Lower lobe of right lung (tissue), 2 donors: Measurements from ENCODE around the gene AMPD1. TPM values are rescaled to one million over a fixed set of nuclear protein-coding genes. Genes with fewer than 3 reads are reported as not detected.

Experiments
- ATAC-seq, 2 donors: fragments of 200-7000 bp; cut with Tn5 transposase; one replicate each; pipeline ENCODE4 v1.9.1; 2020 to 2022; ENCODE audit warnings: mild to moderate bottlenecking in 2 of 2, moderate library complexity in 2 of 2
- DNase-seq: peaks from one replicate; pipeline ENCODE4 v3.0.0-alpha.2; 2020
- H3K27ac ChIP-seq: fragments of 200-600 bp; one replicate; pipeline ENCODE4 v1.8.0; 2022
- H3K27me3 ChIP-seq: fragments of 200-600 bp; one replicate; pipeline ENCODE4 v1.8.0; 2022; ENCODE audit warnings: low read depth
- H3K36me3 ChIP-seq: fragments of 200-600 bp; one replicate; pipeline ENCODE4 v1.8.0; 2022; ENCODE audit warnings: mild to moderate bottlenecking
- H3K4me1 ChIP-seq: fragments of 200-600 bp; one replicate; pipeline ENCODE4 v1.8.0; 2022
- H3K4me3 ChIP-seq: fragments of 200-600 bp; one replicate; pipeline ENCODE4 v1.8.0; 2022; ENCODE audit warnings: mild to moderate bottlenecking
- H3K9me3 ChIP-seq: fragments of 200-600 bp; one replicate; pipeline ENCODE4 v1.8.0; 2022
- intact Hi-C: fragments of 100-400 bp; cut with DNase I; formaldehyde crosslinking; loops from one replicate; pipeline ENCODE4 v1.11.0; 2022
- total RNA-seq: library from RNA; stranded (reverse); fragmentation: NEBNext Ultra II Directional; extraction: Animal tissue kit (Norgen Biotek cat#: 25700); gene quantifications from one replicate; pipeline ENCODE4 v1.2.1, GENCODE V29; 2021
- TF ChIP-seq, protein P1 (sequence below): fragments of 200-600 bp; IDR thresholded peaks from one replicate; pipeline ENCODE4 v1.8.0; 2022; ENCODE audit warnings: antibody characterized with exemption, mild to moderate bottlenecking
- donor health status: DM: no; HTN: yes; CAD: no; lungs with severe emphysema.

Gene AMPD1
- total RNA-seq, 1 donor from 2014 or later = 0.21 TPM

DNA sequence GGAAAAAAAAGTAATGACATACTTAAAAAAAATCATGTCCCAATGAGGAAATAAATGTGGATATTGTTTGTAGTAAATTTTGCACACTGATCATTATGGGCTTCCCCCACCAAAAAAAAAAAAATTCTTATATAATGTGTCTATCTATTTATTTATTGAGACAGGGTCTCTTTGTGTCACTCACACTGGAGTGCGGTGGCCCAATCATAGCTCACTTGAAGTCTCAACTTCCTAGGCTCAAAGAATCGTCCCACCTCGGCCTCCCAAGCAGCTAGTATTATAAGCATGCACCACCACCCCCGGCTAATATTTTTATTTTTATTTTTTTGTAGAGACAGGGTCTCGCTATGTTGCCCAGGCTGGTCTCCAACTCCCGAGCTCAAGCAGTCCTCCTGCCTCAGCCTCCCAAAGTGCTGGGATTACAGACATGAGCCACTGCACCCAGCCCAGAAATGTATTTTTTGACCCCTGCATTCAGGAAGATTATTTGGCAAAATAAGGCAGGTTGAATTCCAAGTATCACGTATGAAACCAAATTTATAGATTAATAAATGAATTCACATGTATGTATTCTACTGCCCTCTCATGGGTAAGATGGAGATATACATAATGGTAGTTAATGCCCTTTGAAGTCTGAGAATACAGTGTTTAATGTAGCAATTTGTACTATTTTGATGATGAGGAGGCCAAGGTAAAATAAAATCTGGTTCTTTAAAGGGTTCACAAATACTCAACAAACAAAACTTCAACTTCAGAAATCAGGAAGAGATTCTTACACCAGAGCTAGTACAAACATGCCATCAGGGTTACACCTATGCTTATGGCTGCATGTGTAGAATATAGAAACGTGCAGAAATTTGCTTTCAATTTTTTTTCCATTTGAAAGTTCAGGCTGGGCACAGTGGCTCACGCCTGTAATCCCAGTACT lies 24.1 kb downstream of the AMPD1 start:
- H3K36me3 ChIP-seq = no peaks in the 10 kb centered on the region
- no peaks in the 10 kb centered on the region for H3K27me3 ChIP-seq
- TF ChIP-seq, protein P1, sequence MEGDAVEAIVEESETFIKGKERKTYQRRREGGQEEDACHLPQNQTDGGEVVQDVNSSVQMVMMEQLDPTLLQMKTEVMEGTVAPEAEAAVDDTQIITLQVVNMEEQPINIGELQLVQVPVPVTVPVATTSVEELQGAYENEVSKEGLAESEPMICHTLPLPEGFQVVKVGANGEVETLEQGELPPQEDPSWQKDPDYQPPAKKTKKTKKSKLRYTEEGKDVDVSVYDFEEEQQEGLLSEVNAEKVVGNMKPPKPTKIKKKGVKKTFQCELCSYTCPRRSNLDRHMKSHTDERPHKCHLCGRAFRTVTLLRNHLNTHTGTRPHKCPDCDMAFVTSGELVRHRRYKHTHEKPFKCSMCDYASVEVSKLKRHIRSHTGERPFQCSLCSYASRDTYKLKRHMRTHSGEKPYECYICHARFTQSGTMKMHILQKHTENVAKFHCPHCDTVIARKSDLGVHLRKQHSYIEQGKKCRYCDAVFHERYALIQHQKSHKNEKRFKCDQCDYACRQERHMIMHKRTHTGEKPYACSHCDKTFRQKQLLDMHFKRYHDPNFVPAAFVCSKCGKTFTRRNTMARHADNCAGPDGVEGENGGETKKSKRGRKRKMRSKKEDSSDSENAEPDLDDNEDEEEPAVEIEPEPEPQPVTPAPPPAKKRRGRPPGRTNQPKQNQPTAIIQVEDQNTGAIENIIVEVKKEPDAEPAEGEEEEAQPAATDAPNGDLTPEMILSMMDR = peak; percentile 30
- H3K4me1 ChIP-seq = peaks cover 3% of the 10 kb centered on the region
- peak overlapping the region; percentile 80 for H3K27ac ChIP-seq
- intact Hi-C loops = no loop called here
- ATAC-seq (no peak), DNase-seq (no peak)
- no peaks in the 10 kb centered on the region for H3K9me3 ChIP-seq
- H3K4me3 ChIP-seq = peak overlapping the region; percentile 92

DNA sequence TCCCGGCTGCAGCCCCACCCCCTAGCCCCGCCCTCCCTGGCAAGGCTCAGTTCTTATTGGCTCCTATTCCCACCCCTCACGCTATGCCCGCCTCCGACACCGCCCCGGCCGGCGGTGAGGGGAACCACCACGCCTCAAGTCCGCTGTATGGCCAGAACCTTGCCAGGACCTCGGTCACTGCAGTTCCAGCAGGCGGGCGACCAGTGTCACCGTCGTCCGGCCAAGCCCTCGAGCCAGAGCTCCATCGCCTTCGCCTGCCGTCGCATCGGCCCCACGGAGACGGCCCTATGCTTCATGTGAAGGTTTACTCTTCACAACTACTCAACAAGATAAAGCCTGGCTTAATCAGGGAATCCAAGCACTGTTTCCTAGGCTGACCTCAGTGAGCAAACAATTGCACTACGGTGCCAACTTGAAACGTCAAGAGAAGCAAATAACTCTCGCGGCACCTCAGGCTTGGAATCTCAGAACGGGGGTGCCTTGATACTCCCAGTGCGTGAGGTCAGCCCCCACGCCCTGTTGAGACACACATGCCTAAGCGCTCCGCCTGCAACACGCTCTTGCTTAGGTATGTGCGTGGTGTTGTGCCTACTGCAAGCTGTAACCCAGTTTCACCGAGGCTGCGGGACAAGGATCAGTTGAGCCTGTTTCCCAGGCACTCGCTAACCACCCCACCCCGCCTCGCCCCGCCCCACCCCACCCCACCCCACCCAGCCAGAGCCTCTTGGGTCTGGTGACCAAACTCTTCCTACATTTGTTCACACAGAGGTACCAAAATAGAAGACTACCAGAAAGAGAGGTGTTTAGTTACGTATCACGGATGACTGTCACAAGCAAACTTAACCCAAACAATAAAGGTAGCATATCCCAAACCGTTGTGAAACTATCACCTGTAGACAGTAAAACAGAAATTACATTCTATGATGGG lies 25.0 kb downstream of the AMPD1 start:
- peak; percentile 99 for ATAC-seq
- peak; percentile 95 for DNase-seq
- peak overlapping the region; percentile 92 for H3K4me3 ChIP-seq
- H3K36me3 ChIP-seq = no peaks in the 10 kb centered on the region
- intact Hi-C loops = no loop called here
- H3K27ac ChIP-seq = peak overlapping the region; percentile 80
- TF ChIP-seq, protein P1 = no peak
- H3K27me3 ChIP-seq = no peaks in the 10 kb centered on the region
- H3K4me1 ChIP-seq = peaks cover 3% of the 10 kb centered on the region
- H3K9me3 ChIP-seq = no peaks in the 10 kb centered on the region

DNA sequence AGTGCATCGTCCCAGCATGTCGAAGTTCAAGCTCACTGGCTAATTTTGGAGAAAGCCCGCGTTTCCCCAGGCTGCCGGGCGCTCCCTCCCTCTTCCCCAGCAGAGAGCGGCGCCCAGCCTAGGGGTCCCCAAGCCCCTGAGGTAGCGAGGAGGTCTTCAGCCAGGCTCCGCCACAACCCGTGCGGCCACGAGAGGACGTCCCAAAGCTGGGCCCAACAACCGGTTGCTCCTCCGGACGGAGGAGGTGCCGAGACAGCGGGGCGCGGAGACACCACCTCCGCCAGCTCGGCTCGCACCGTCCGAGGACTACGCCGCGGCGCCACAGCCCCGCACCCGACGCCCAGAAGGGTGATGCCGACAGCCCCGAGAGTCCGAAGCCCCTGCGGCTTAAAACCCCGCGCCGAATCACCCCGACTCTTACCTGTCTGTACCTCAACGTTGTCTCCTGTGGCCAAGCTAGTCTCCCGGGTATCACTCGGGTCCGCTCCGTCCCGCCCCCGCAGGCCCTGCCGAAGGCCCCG lies 25.7 kb downstream of the AMPD1 start, which contains the start of gene DENND2C:
TSS of gene DENND2C (minus strand) at position 488 of the 521 bp plus-strand sequence. CDS start 44,065 bp downstream, outside the sequence.
- peaks cover 3% of the 10 kb centered on the region for H3K4me1 ChIP-seq
- DNase-seq (no peak), ATAC-seq (peak; percentile 71 to 72)
- H3K9me3 ChIP-seq = no peaks in the 10 kb centered on the region
- peak within 1 kb of the TSS; percentile 92 for H3K4me3 ChIP-seq
- TF ChIP-seq, protein P1 = no peak
- peak within 1 kb of the TSS; percentile 80 for H3K27ac ChIP-seq
- intact Hi-C loops = no loop called here
- no peaks in the 10 kb centered on the region for H3K36me3 ChIP-seq
- no peaks in the 10 kb centered on the region for H3K27me3 ChIP-seq

DNA sequence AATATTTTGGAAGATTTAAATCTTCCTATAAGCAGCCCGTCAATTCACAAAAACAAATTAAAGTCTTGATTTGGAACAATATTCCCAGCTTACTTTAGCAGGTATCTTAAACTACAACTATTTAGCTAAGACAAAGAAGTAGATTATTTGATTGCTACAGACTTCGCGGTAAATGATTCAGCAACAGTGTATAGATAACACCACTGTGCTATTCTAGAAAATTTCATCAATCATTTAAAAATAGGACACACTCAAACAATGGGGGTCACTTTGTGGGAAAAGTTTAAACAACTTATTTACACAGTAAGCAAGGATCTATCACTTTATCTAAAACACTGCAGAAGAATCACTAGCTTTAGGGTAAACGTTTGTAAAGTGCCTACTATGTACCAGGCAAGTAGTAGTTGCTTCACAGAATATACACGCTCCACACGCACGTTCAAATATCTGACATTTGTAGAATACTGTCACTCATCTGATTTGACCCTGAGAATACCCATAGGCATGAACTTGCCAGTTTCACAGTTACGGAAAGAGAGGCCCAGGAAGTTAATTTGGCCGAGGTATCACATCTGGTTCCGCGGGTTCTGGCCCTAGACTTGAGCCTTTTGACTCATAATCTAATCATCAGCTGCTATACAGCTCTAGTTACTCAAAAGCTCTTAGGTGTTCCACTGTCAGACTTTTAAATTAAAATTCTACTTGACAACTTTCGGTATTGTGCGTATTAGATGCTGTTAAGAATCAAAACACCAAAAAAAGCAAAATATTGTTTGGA lies 26.4 kb downstream of the AMPD1 start:
- no peak for ATAC-seq
- intact Hi-C loops = no loop called here
- TF ChIP-seq, protein P1 = no peak
- peak overlapping the region; percentile 92 for H3K4me3 ChIP-seq
- DNase-seq = no peak
- no peaks in the 10 kb centered on the region for H3K27me3 ChIP-seq
- no peaks in the 10 kb centered on the region for H3K36me3 ChIP-seq
- peaks cover 3% of the 10 kb centered on the region for H3K4me1 ChIP-seq
- no peaks in the 10 kb centered on the region for H3K9me3 ChIP-seq
- peak overlapping the region; percentile 80 for H3K27ac ChIP-seq
